Mesothelial cell of epicardium (in vitro differentiated cells): ENCODE measurements around the gene DIPK1A. TPM values are rescaled to one million over a fixed set of nuclear protein-coding genes. Genes with fewer than 3 reads are reported as not detected.

ENCODE experiments used
- DNase-seq, 2 experiments: peaks; one replicate each; pipeline ENCODE4 v3.0.0; 2021; ENCODE audit warnings: low spot score in 2 of 2; ENCODE audit not compliant: unreplicated experiment in 2 of 2
- H3K27ac Mint-ChIP-seq: 2 replicates; pipeline ENCODE4 v1.8.0; 2021; ENCODE audit warnings: mixed read lengths
- H3K27me3 Mint-ChIP-seq: 2 replicates; pipeline ENCODE4 v1.8.0; 2021; ENCODE audit warnings: low read depth, mixed read lengths
- H3K36me3 Mint-ChIP-seq: 2 replicates; pipeline ENCODE4 v1.8.0; 2021; ENCODE audit warnings: mixed read lengths
- H3K4me1 Mint-ChIP-seq: 2 replicates; pipeline ENCODE4 v1.8.0; 2021; ENCODE audit warnings: mixed read lengths
- H3K4me3 Mint-ChIP-seq: 2 replicates; pipeline ENCODE4 v1.8.0; 2021; ENCODE audit warnings: mild to moderate bottlenecking, moderate library complexity, mixed read lengths
- H3K9me3 Mint-ChIP-seq: 2 replicates; pipeline ENCODE4 v1.8.0; 2021; ENCODE audit warnings: mixed read lengths
- CTCF ChIP-seq: fragments of 200-600 bp; sonication (generic); IDR thresholded peaks from one replicate; pipeline ENCODE4 v1.5.0; 2021; ENCODE audit warnings: antibody characterized with exemption; ENCODE audit not compliant: unreplicated experiment
- total RNA-seq: library from RNA; stranded (reverse); gene quantifications from 3 replicates; pipeline ENCODE4 v1.2.1, GENCODE V29; 2021

The DIPK1A gene
- total RNA-seq, 1 donor from 2014 or later: 12.3 TPM

DNA sequence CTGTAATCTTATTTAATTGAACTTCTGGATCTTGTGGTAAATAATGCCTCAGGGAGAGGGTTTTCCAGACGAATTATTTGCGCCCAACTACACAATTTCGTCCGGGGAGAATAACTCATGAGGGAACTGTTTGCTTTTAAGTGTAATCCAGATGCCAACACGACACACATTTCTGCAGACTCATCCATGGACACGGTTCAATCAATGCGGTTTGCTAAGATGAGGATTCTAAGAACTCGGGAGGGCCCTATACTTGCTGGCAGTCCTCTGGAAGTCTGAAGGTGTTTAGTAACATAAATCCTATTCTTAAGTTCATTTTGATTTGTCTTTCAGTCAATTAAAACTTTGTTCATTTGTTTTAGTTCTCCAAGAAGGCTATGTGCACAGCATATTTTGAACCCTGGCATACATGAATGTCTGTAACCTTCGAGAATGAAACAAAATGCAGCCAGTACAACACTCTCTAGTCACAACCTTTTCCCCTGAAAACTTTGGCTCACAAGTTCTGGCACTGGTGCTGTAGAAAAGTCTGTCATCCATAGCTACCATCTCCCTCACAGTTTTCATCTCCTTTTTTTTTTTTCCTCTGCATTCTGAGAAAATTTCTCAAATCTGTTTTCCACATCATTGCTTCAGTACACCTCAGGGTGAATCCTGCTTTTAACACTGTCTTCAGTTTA, 38.8 kb downstream of the DIPK1A start:
- no peak for DNase-seq
- peaks cover 18% of the 10 kb centered on the region for H3K9me3 Mint-ChIP-seq

GRCh38 chr1:92921031-92922023, 39.9 kb downstream of the DIPK1A start:
- Mint-ChIP-seq H3K4me1 (peaks cover 5% of the 10 kb centered on the region), H3K27me3 (no peaks in the 10 kb centered on the region)
- no peak for DNase-seq

More for the DNA sequence above, 38.8 kb downstream of the DIPK1A start:
- H3K27me3 Mint-ChIP-seq: no peaks in the 10 kb centered on the region
- no peak overlapping the region for H3K4me3 Mint-ChIP-seq
- H3K4me1 Mint-ChIP-seq: peaks cover 5% of the 10 kb centered on the region
- peaks cover 8% of the 10 kb centered on the region for H3K36me3 Mint-ChIP-seq
- no peak overlapping the region for H3K27ac Mint-ChIP-seq
- TF ChIP-seq CTCF: no peak

DNA sequence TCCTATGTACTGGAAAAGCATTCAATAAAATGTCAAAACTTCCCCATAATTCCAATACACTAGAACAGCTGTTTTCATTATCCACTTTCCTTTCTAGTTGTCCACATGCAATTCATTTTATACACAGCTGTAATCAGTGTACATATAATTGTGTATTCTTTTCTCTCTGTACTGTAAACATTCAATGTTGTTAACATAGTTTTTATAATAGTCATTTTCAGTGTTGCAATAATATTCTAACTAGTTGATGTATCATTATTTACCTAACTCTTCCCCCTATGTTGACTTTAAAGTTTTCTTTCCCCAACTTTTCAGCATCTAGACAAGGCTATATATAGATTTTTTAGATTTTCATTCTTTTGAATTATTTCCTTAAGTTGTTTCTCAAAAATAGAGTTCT, 44.4 kb downstream of the DIPK1A start:
- Mint-ChIP-seq H3K4me1 (no peaks in the 10 kb centered on the region), H3K36me3 (peaks cover 6% of the 10 kb centered on the region), H3K4me3 (no peak overlapping the region), H3K27me3 (no peaks in the 10 kb centered on the region), H3K9me3 (peaks cover 12% of the 10 kb centered on the region), H3K27ac (no peak overlapping the region)
- DNase-seq: no peak
- TF ChIP-seq CTCF: no peak

More at GRCh38 chr1:92921031-92922023, 39.9 kb downstream of the DIPK1A start:
- peaks cover 18% of the 10 kb centered on the region for H3K9me3 Mint-ChIP-seq
- no peak overlapping the region for H3K27ac Mint-ChIP-seq
- TF ChIP-seq CTCF: no peak
- H3K36me3 Mint-ChIP-seq: peaks cover 8% of the 10 kb centered on the region
- H3K4me3 Mint-ChIP-seq: no peak overlapping the region

GRCh38 chr1:92915547-92915946, 45.7 kb downstream of the DIPK1A start:
- DNase-seq: no peak
- no peak overlapping the region for H3K27ac Mint-ChIP-seq
- no peak for TF ChIP-seq CTCF
- no peak overlapping the region for H3K4me3 Mint-ChIP-seq
- H3K4me1 Mint-ChIP-seq: no peaks in the 10 kb centered on the region
- no peaks in the 10 kb centered on the region for H3K27me3 Mint-ChIP-seq
- H3K36me3 Mint-ChIP-seq: peaks cover 6% of the 10 kb centered on the region
- peaks cover 11% of the 10 kb centered on the region for H3K9me3 Mint-ChIP-seq

GRCh38 chr1:92913093-92913819, 48.0 kb downstream of the DIPK1A start:
- no peak for DNase-seq
- Mint-ChIP-seq H3K9me3 (no peaks in the 10 kb centered on the region), H3K27me3 (no peaks in the 10 kb centered on the region), H3K27ac (no peak overlapping the region), H3K4me3 (no peak overlapping the region), H3K4me1 (peaks cover 9% of the 10 kb centered on the region), H3K36me3 (no peaks in the 10 kb centered on the region)
- TF ChIP-seq CTCF: no peak
